Adrenal gland (tissue), 5 donors: ENCODE measurements around the gene CDH4.

ENCODE experiments used
- POLR2A ChIP-seq, 2 donors: fragments of 450-650 bp; IDR thresholded peaks; one replicate each; pipeline ENCODE4 v1.6.1; 2017; ENCODE audit warnings: antibody characterized with exemption in 2 of 2, mild to moderate bottlenecking in 2 of 2, moderate library complexity in 1 of 2
- TF ChIP-seq, protein P1 (sequence below), 6 experiments: fragments of 450-650 bp in 4 of 6; fragments of 200-600 bp in 2 of 6; sonication (generic) in 1 of 6; IDR thresholded peaks; 1 replicate in 5 of 6; 2 replicates in 1 of 6; pipeline versions ENCODE4 v1.5.1 to v1.8.0; 2016 to 2021; ENCODE audit warnings: antibody characterized with exemption in 6 of 6, mild to moderate bottlenecking in 2 of 6, moderate library complexity in 1 of 6
- donor health status: DM: no; HTN: no; CAD: no.

DNA sequence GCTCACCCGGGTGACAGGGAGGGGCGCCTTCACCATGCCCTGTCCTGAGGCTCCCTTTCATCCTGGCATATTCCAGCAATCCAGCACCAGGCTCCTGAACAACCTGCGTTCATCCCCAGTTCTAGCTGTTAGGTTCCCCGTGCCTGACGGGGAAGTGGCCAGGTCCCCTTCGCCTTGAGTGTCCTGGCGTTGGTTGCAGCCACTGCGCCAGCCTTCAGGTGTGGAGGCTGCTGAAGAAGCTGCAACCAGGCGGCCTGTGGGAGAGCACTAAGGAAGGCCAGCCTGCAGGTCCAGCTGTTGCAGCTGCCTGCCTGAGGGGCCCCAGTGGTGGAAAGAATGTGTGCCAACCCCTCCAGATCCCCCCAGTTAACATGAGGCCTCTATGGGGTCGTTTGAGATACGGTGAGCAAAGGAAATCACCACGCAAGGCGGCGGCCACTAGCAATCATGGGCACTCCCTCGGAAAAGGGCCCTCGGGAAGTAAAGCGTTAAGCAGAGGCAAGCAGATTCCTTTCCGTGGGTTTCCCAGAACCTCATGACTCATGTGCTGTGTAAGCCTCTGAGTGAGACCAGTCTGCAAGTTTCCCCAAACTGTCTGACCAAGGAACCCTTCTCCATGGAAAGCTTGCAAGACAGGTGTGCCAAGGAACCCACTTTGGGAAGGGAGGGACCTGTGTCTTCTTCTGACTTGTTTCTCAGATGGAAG lies 492.8 kb downstream of the CDH4 start:
- no peak for TF ChIP-seq POLR2A (IDR thresholded peaks at IDR 0.05)
- TF ChIP-seq, protein P1, sequence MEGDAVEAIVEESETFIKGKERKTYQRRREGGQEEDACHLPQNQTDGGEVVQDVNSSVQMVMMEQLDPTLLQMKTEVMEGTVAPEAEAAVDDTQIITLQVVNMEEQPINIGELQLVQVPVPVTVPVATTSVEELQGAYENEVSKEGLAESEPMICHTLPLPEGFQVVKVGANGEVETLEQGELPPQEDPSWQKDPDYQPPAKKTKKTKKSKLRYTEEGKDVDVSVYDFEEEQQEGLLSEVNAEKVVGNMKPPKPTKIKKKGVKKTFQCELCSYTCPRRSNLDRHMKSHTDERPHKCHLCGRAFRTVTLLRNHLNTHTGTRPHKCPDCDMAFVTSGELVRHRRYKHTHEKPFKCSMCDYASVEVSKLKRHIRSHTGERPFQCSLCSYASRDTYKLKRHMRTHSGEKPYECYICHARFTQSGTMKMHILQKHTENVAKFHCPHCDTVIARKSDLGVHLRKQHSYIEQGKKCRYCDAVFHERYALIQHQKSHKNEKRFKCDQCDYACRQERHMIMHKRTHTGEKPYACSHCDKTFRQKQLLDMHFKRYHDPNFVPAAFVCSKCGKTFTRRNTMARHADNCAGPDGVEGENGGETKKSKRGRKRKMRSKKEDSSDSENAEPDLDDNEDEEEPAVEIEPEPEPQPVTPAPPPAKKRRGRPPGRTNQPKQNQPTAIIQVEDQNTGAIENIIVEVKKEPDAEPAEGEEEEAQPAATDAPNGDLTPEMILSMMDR (IDR thresholded peaks at IDR 0.05) = no peak
